ENCODE measurements around the gene IL13. TPM values are rescaled to one million over a fixed set of nuclear protein-coding genes. Genes with fewer than 3 reads are reported as not detected.

Gene IL13
- total and polyA plus RNA-seq, 10 of the 15 experiments (the other 5 are each of a cell fraction or from before 2014, with no cell fraction given): 0.06 to 0.40 (median 0.11) TPM; not detected in 6

DNA sequence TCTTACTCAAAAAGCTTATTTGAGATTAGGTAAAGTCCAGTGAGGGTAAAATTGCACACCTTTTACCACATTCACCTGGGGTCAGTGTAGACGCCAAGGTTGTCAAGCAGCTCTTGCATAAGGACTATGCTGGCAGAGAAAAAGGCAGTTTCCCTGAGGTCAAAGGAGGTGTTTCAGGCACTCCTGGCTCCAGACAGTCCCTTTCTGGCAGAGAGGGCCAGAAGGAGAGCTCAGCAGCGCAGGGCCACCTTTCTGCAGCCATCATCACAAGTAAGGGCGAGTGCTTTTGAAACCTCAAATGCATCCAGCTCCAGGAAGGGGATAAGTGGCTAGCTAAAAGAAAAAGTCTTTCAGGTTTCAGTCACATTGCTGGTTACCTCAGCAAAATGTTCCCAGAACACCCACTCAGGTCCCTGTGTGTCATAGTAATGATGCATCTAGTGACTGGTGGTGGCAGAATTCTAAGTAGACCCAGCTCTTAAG lies 16.7 kb upstream of the IL13 start:
- DNase-seq (ENCODE audit: low read depth, low spot score) (no peak), ATAC-seq (peak; percentile 60), FAIRE-seq (no peak)
- Histone ChIP-seq H4K20me1 (ENCODE audit: control insufficient read depth, insufficient read depth) (no peaks in the 10 kb centered on the region), H3K27me3 (replicated peaks in 1 of 2; ENCODE audit: control insufficient read depth in 2 of 2, insufficient read depth in 2 of 2, low read length in 1 of 2) (no peaks in the 10 kb centered on the region), H3K9me3 (replicated peaks; ENCODE audit: control insufficient read depth, insufficient read depth, low read length) (no peaks in the 10 kb centered on the region), H3K4me3 (no peak overlapping the region), H3K4me2 (ENCODE audit: control insufficient read depth, insufficient read depth) (peak overlapping the region; percentile 49), H3K9ac (ENCODE audit: control insufficient read depth, insufficient read depth, low read length) (0 out of 2 replicates have a peak overlapping the region, but pooled peaks have one; percentile 2), H3K4me1 (ENCODE audit: control insufficient read depth, insufficient read depth, low read length) (peaks cover 45% of the 10 kb centered on the region), H2AFZ (ENCODE audit: control insufficient read depth, low read depth, low read length) (no peak overlapping the region), H3K79me2 (ENCODE audit: control insufficient read depth, insufficient read depth, low read length) (no peaks in the 10 kb centered on the region), H3K27ac (ENCODE audit: control insufficient read depth, insufficient read depth) (peak overlapping the region; percentile 1), H3K36me3 (ENCODE audit: control insufficient read depth in 2 of 2, insufficient read depth in 2 of 2, low read length in 1 of 2) (peaks cover 20 to 39% of the 10 kb centered on the region in 2 experiments)
- CTCF ChIA-PET: interaction anchor here (0.8 to 4.8 kb wide), 9 partner anchors 11 to 179 kb away, joined by 3 to 28 read pairs (median 10); partner anchors contain the start of gene IL13
- RAD21 ChIA-PET (ENCODE audit: unreplicated experiment): interaction anchor here (0.9 to 5.7 kb wide), 19 partner anchors 11 to 254 kb away, joined by 3 to 113 read pairs (median 4); partner anchors contain the start of genes IL13, IL4, KIF3A and SOWAHA
- no TSS peak for BruUV-seq (replicated peaks)
- POLR2A ChIA-PET: interaction anchor here (0.6 to 6.3 kb wide), 7 partner anchors 11 to 226 kb away, joined by 3 to 53 read pairs (median 8); partner anchors contain the start of gene IL13
- SMC1A ChIA-PET (ENCODE audit: uncharacterized antibody, unreplicated experiment): interaction anchor here (0.7 to 7.8 kb wide), 20 partner anchors 9 to 179 kb away, joined by 3 to 119 read pairs (median 5); partner anchors contain the start of genes CCNI2, IL13, IL4 and KIF3A
- in situ Hi-C loops (cut with MboI): no loop called here
- intact Hi-C loops (cut with micrococcal nuclease; ENCODE audit: unreplicated experiment): loop anchor here (2.0 kb wide), 1 partner anchor 20 kb away; no protein-coding TSS in a partner anchor
- 4% methylated on average over 3 of the region's 3 CpGs for WGBS (ENCODE audit: insufficient coverage, insufficient replicate concordance, low lambda C conversion rate, missing lambda C conversion rate)
- TF ChIP-seq RAD51 (IDR thresholded peaks at IDR 0.05) (peak; percentile 36; the same call in 1 of the 2 replicates), BCL11A (IDR thresholded peaks at IDR 0.05; ENCODE audit: low read depth, low read length) (peak; percentile 59; the same call in 1 of the 2 replicates), ETV6 (conservative IDR thresholded peaks at IDR 0.05 in 1 of 2, IDR thresholded peaks at IDR 0.05 in 1 of 2; ENCODE audit: borderline replicate concordance in 1 of 2, low read depth in 1 of 2) (peak in 1 of 2 experiments; percentile 53; a peak in 1 of 4 replicates), MEF2A (IDR thresholded peaks at IDR 0.05; ENCODE audit: insufficient read depth, low read depth, low read length) (0 out of 2 replicates have a peak, but pooled peaks have one; percentile 26), POU2F2 (IDR thresholded peaks at IDR 0.05; ENCODE audit: borderline replicate concordance, low read depth, low read length) (no peak), NR2F1 (conservative IDR thresholded peaks at IDR 0.05) (peak; percentile 47; the same call in 1 of the 2 replicates), BMI1 (IDR thresholded peaks at IDR 0.05; ENCODE audit: borderline replicate concordance) (peak; percentile 7; the same call in 1 of the 2 replicates), MEF2B (IDR thresholded peaks at IDR 0.05; ENCODE audit: partially characterized antibody, poor library complexity, severe bottlenecking) (no peak), YY1 (IDR thresholded peaks at IDR 0.05; ENCODE audit: low read depth, low read length) (0 out of 2 replicates have a peak, but pooled peaks have one; percentile 31), RUNX3 (IDR thresholded peaks at IDR 0.05; ENCODE audit: low read length) (peak; percentile 81), LARP7 (IDR thresholded peaks at IDR 0.05) (peak; percentile 7; the same call in 1 of the 2 replicates), BCLAF1 (IDR thresholded peaks at IDR 0.05) (no peak), SUPT20H (IDR thresholded peaks at IDR 0.05; ENCODE audit: borderline replicate concordance, control insufficient read depth, low read depth, low read length) (no peak)
- TF ChIP-seq, protein P1, sequence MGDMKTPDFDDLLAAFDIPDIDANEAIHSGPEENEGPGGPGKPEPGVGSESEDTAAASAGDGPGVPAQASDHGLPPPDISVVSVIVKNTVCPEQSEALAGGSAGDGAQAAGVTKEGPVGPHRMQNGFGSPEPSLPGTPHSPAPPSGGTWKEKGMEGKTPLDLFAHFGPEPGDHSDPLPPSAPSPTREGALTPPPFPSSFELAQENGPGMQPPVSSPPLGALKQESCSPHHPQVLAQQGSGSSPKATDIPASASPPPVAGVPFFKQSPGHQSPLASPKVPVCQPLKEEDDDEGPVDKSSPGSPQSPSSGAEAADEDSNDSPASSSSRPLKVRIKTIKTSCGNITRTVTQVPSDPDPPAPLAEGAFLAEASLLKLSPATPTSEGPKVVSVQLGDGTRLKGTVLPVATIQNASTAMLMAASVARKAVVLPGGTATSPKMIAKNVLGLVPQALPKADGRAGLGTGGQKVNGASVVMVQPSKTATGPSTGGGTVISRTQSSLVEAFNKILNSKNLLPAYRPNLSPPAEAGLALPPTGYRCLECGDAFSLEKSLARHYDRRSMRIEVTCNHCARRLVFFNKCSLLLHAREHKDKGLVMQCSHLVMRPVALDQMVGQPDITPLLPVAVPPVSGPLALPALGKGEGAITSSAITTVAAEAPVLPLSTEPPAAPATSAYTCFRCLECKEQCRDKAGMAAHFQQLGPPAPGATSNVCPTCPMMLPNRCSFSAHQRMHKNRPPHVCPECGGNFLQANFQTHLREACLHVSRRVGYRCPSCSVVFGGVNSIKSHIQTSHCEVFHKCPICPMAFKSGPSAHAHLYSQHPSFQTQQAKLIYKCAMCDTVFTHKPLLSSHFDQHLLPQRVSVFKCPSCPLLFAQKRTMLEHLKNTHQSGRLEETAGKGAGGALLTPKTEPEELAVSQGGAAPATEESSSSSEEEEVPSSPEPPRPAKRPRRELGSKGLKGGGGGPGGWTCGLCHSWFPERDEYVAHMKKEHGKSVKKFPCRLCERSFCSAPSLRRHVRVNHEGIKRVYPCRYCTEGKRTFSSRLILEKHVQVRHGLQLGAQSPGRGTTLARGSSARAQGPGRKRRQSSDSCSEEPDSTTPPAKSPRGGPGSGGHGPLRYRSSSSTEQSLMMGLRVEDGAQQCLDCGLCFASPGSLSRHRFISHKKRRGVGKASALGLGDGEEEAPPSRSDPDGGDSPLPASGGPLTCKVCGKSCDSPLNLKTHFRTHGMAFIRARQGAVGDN (IDR thresholded peaks at IDR 0.05): 0 out of 2 replicates have a peak, but pooled peaks have one; percentile 17

Data from GM12878 (cell line).